MM.1S (cell line): ENCODE results near the gene HGF.

ENCODE experiments used
- DNase-seq: peaks from one replicate; pipeline ENCODE4 v3.0.0-alpha.2; 2015
- H2AFZ ChIP-seq: fragments of 300-600 bp; sonication (generic); 2 replicates; pipeline ENCODE4 v1.6.0; 2016; ENCODE audit warnings: antibody characterized with exemption, low read length
- H3F3A ChIP-seq: fragments of 300-600 bp; sonication (generic); 2 replicates; pipeline ENCODE4 v1.6.1; 2016; ENCODE audit warnings: mild to moderate bottlenecking, antibody characterized with exemption, low read length, moderate library complexity, mixed read lengths; ENCODE audit not compliant: insufficient read depth
- H3K27ac ChIP-seq: fragments of 300-600 bp; sonication (generic); 2 replicates; pipeline ENCODE4 v1.5.1; 2016; ENCODE audit warnings: mild to moderate bottlenecking, low read length
- H3K27me3 ChIP-seq: fragments of 300-600 bp; sonication (generic); replicated peaks from 2 replicates; pipeline ENCODE4 v1.6.0; 2016; ENCODE audit warnings: low read length; ENCODE audit not compliant: insufficient read depth
- H3K36me3 ChIP-seq: fragments of 300-600 bp; sonication (generic); replicated peaks from 2 replicates; pipeline ENCODE4 v1.6.1; 2016; ENCODE audit warnings: mild to moderate bottlenecking, low read length, mixed read lengths; ENCODE audit not compliant: insufficient read depth
- H3K4me1 ChIP-seq: fragments of 300-600 bp; sonication (generic); 2 replicates; pipeline ENCODE4 v1.6.1; 2016; ENCODE audit warnings: low read length, mixed read lengths
- H3K4me2 ChIP-seq: fragments of 300-600 bp; sonication (generic); 2 replicates; pipeline ENCODE4 v1.6.0; 2016; ENCODE audit warnings: low read depth, low read length
- H3K4me3 ChIP-seq: fragments of 300-600 bp; sonication (generic); 2 replicates; pipeline ENCODE4 v1.5.1; 2016; ENCODE audit warnings: low read length, mixed read lengths
- H3K79me2 ChIP-seq: fragments of 300-600 bp; sonication (generic); 2 replicates; pipeline ENCODE4 v1.6.1; 2016; ENCODE audit warnings: mixed run types, low read length, mixed read lengths
- H3K9ac ChIP-seq: fragments of 300-600 bp; sonication (generic); 2 replicates; pipeline ENCODE4 v1.6.1; 2016; ENCODE audit warnings: low read length, mixed read lengths
- H3K9me2 ChIP-seq: fragments of 300-600 bp; sonication (generic); replicated peaks from 2 replicates; pipeline ENCODE4 v1.6.1; 2016; ENCODE audit warnings: mild to moderate bottlenecking, low read length, mixed read lengths; ENCODE audit not compliant: insufficient read depth
- H3K9me3 ChIP-seq: fragments of 300-600 bp; sonication (generic); replicated peaks from 2 replicates; pipeline ENCODE4 v1.6.1; 2016; ENCODE audit warnings: mild to moderate bottlenecking, low read length, mixed read lengths; ENCODE audit not compliant: insufficient read depth
- H4K20me1 ChIP-seq: fragments of 300-600 bp; sonication (generic); 2 replicates; pipeline ENCODE4 v1.6.1; 2016; ENCODE audit warnings: mild to moderate bottlenecking, low read length, moderate library complexity, mixed read lengths; ENCODE audit not compliant: insufficient read depth
- EZH2 ChIP-seq: fragments of 300-600 bp; sonication (generic); optimal IDR thresholded peaks from 2 replicates; pipeline ENCODE3; 2017; ENCODE audit warnings: low read depth, mild to moderate bottlenecking, antibody characterized with exemption, low read length, mixed read lengths
- EZH2phosphoT487 ChIP-seq: fragments of 300-600 bp; sonication (generic); IDR thresholded peaks from 2 replicates; pipeline ENCODE4 v1.6.1; 2018; ENCODE audit warnings: antibody characterized with exemption, low read length
- TF ChIP-seq, protein P1 (sequence below): fragments of 300-600 bp; sonication (generic); IDR thresholded peaks from 2 replicates; pipeline ENCODE4 v1.5.1; 2016; ENCODE audit warnings: antibody characterized with exemption, low read length, mixed read lengths

HGF gene

DNA sequence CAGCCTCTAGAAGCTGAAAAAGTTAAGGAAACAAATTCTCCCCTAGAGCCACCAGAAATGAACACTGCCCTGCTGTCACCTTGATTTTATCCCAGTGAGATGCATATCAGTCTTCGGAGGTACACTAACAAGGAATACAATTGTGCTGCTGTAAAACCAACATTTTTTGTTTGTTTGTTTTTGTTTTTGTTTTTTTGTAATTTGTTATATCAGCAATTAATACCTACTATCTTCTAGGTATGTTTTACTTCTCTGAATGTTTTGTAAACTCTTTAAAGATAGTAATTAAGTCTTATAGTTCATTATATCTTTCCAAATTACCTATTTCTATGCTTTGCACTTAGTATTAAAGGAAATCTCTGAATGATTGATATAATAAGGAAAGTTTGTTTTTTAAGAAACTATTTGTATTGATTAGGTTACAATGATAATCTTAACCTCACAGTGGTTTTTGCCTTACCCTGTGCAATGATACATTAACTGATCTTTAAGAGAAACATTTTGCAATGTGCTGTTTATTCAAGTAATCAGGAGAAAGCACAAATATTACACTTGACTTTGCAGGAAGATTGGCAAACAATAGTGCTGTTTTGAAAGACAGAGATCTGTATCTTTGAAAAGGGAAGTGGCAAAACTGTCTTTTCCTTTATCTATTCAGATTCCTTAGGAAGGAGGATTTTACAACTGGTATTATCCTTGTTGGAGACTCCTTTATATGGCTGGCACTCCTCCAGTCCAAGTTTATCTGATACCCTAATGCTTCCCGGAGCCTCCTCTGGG lies 11.3 kb upstream of the HGF start:
- H2AFZ ChIP-seq = no peak overlapping the region
- DNase-seq = no peak
- no peaks in the 10 kb centered on the region for H3K27me3 ChIP-seq
- no peak overlapping the region for H3K4me3 ChIP-seq
- H3K9me3 ChIP-seq = no peaks in the 10 kb centered on the region
- H3K9me2 ChIP-seq = no peaks in the 10 kb centered on the region
- H3K27ac ChIP-seq = no peak overlapping the region
- H3K4me1 ChIP-seq = peaks cover 7% of the 10 kb centered on the region
- no peaks in the 10 kb centered on the region for H3F3A ChIP-seq
- no peak for TF ChIP-seq EZH2phosphoT487
- TF ChIP-seq EZH2 = no peak
- TF ChIP-seq, protein P1, sequence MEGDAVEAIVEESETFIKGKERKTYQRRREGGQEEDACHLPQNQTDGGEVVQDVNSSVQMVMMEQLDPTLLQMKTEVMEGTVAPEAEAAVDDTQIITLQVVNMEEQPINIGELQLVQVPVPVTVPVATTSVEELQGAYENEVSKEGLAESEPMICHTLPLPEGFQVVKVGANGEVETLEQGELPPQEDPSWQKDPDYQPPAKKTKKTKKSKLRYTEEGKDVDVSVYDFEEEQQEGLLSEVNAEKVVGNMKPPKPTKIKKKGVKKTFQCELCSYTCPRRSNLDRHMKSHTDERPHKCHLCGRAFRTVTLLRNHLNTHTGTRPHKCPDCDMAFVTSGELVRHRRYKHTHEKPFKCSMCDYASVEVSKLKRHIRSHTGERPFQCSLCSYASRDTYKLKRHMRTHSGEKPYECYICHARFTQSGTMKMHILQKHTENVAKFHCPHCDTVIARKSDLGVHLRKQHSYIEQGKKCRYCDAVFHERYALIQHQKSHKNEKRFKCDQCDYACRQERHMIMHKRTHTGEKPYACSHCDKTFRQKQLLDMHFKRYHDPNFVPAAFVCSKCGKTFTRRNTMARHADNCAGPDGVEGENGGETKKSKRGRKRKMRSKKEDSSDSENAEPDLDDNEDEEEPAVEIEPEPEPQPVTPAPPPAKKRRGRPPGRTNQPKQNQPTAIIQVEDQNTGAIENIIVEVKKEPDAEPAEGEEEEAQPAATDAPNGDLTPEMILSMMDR = no peak
- no peaks in the 10 kb centered on the region for H3K36me3 ChIP-seq
- no peaks in the 10 kb centered on the region for H4K20me1 ChIP-seq
- H3K9ac ChIP-seq = no peak overlapping the region
- H3K4me2 ChIP-seq = no peak overlapping the region
- H3K79me2 ChIP-seq = no peaks in the 10 kb centered on the region

DNA sequence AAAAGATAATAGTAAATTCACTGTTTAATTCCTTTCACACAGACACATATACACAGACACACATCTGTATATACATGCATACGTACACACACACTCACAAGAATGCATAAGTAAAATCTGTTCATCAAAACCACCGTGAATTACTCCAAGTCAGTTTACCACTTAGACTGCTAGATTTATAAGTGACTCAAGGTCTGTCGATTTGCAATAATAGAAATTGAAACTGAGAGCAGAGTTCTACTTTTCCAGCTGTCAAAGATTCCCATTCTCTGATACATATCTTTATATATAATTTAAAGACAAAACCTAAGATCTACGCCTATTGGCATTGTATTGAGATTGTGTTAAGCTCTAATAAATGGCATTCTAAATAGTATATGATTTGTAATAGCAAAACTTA lies 9.9 kb upstream of the HGF start:
- Histone ChIP-seq H4K20me1 (no peaks in the 10 kb centered on the region), H3K27ac (no peak overlapping the region), H3K9ac (no peak overlapping the region), H3K9me2 (no peaks in the 10 kb centered on the region), H3F3A (no peaks in the 10 kb centered on the region), H3K4me2 (no peak overlapping the region), H3K36me3 (no peaks in the 10 kb centered on the region), H3K9me3 (no peaks in the 10 kb centered on the region), H3K4me1 (peaks cover 13% of the 10 kb centered on the region), H3K4me3 (no peak overlapping the region), H3K79me2 (no peaks in the 10 kb centered on the region), H2AFZ (no peak overlapping the region), H3K27me3 (no peaks in the 10 kb centered on the region)
- TF ChIP-seq EZH2phosphoT487 = no peak
- TF ChIP-seq EZH2 = no peak
- TF ChIP-seq, protein P1 = no peak
- no peak for DNase-seq

GRCh38 chr7:81777697-81778096 lies 7.8 kb upstream of the HGF start:
- Histone ChIP-seq H3K79me2 (no peaks in the 10 kb centered on the region), H3F3A (no peaks in the 10 kb centered on the region), H3K4me3 (no peak overlapping the region), H3K27ac (no peak overlapping the region), H3K9ac (no peak overlapping the region), H4K20me1 (no peaks in the 10 kb centered on the region), H2AFZ (no peak overlapping the region), H3K4me2 (no peak overlapping the region), H3K27me3 (no peaks in the 10 kb centered on the region), H3K36me3 (no peaks in the 10 kb centered on the region), H3K9me3 (no peaks in the 10 kb centered on the region), H3K9me2 (no peaks in the 10 kb centered on the region), H3K4me1 (peaks cover 13% of the 10 kb centered on the region)
- DNase-seq = no peak
- TF ChIP-seq EZH2 = no peak
- TF ChIP-seq, protein P1 = no peak
- TF ChIP-seq EZH2phosphoT487 = no peak
